ENCODE data around the gene PPP1R1B.
"Not testable (repeated sequence)": the region's sequence is repeated elsewhere in the genome, so short reads cannot be mapped to it uniquely, and the experiment has no call there.

Gene PPP1R1B

GRCh38 chr17:39626171-39627046, at the start of gene PPP1R1B:
PPP1R1B (plus strand) TSS chr17:39626952; CDS start chr17:39627393, 441 bp downstream.
- no peak for DNase-seq

- DNase-seq = no peak
Measured at GRCh38 chr17:39578272-39578671, 48.5 kb upstream of the PPP1R1B start.

GRCh38 chr17:39579318-39580081, 47.3 kb upstream of the PPP1R1B start:
- no peak for DNase-seq

GRCh38 chr17:39580082-39580468, 46.7 kb upstream of the PPP1R1B start:
- no peak for DNase-seq

GRCh38 chr17:39581071-39581758, 45.5 kb upstream of the PPP1R1B start:
- DNase-seq = no peak

- DNase-seq = no peak
Measured at GRCh38 chr17:39581759-39582085, 45.0 kb upstream of the PPP1R1B start.

GRCh38 chr17:39582658-39583057, 44.1 kb upstream of the PPP1R1B start:
- no peak for DNase-seq

- not testable (repeated sequence) for DNase-seq
Measured at GRCh38 chr17:39590180-39590579, 36.6 kb upstream of the PPP1R1B start.

GRCh38 chr17:39591958-39592954, 34.5 kb upstream of the PPP1R1B start:
- peak; percentile 29 for DNase-seq

GRCh38 chr17:39593371-39593770, 33.4 kb upstream of the PPP1R1B start:
- no peak for DNase-seq

GRCh38 chr17:39595294-39595693, 31.5 kb upstream of the PPP1R1B start:
- no peak for DNase-seq

GRCh38 chr17:39595928-39596510, 30.7 kb upstream of the PPP1R1B start:
- no peak for DNase-seq

GRCh38 chr17:39596543-39597267, 30.0 kb upstream of the PPP1R1B start:
- DNase-seq = no peak

GRCh38 chr17:39597372-39598046, 29.2 kb upstream of the PPP1R1B start:
- no peak for DNase-seq

- no peak for DNase-seq
Measured at GRCh38 chr17:39598047-39598481, 28.7 kb upstream of the PPP1R1B start.

- no peak for DNase-seq
Measured at GRCh38 chr17:39598630-39599003, 28.1 kb upstream of the PPP1R1B start.

GRCh38 chr17:39599004-39599664, 27.6 kb upstream of the PPP1R1B start:
- no peak for DNase-seq

GRCh38 chr17:39599665-39600231, 27.0 kb upstream of the PPP1R1B start:
- no peak for DNase-seq

GRCh38 chr17:39600288-39600996, 26.3 kb upstream of the PPP1R1B start:
- no peak for DNase-seq

All from EL (cell line).